HG03139 (cell line): ENCODE measurements around the gene AQP5.

Experiments
- ATAC-seq: cut with Tn5 transposase; IDR thresholded peaks from one replicate; pipeline ENCODE4 v1.9.1; 2021; ENCODE audit not compliant: unreplicated experiment

Gene AQP5

GRCh38 chr12:49932023-49932422 is 29.6 kb upstream of the AQP5 start:
- ATAC-seq, result no peak

GRCh38 chr12:49932533-49933130 is 29.0 kb upstream of the AQP5 start:
- no peak for ATAC-seq

GRCh38 chr12:49933796-49934195 is 27.9 kb upstream of the AQP5 start:
- no peak for ATAC-seq

GRCh38 chr12:49934505-49934904 is 27.2 kb upstream of the AQP5 start:
- ATAC-seq, result no peak

GRCh38 chr12:49936925-49937324 is 24.7 kb upstream of the AQP5 start:
- ATAC-seq, result no peak

- ATAC-seq, result no peak
Measured at GRCh38 chr12:49937639-49938300, 23.9 kb upstream of the AQP5 start.

GRCh38 chr12:49939307-49939706 is 22.4 kb upstream of the AQP5 start:
- ATAC-seq, result no peak

- ATAC-seq, result no peak
Measured at GRCh38 chr12:49939707-49940106, 22.0 kb upstream of the AQP5 start.

GRCh38 chr12:49941556-49942511 is 19.8 kb upstream of the AQP5 start:
- ATAC-seq, result no peak

GRCh38 chr12:49942512-49942893 is 19.2 kb upstream of the AQP5 start:
- no peak for ATAC-seq

GRCh38 chr12:49942921-49943624 is 18.6 kb upstream of the AQP5 start:
- no peak for ATAC-seq

- no peak for ATAC-seq
Measured at GRCh38 chr12:49943625-49943960, 18.1 kb upstream of the AQP5 start.

- ATAC-seq, result no peak
Measured at GRCh38 chr12:49944046-49944445, 17.6 kb upstream of the AQP5 start.

- no peak for ATAC-seq
Measured at GRCh38 chr12:49944718-49945117, 17.0 kb upstream of the AQP5 start.

GRCh38 chr12:49945394-49946080 is 16.1 kb upstream of the AQP5 start:
- ATAC-seq, result no peak

- ATAC-seq, result no peak
Measured at GRCh38 chr12:49946086-49946485, 15.6 kb upstream of the AQP5 start.

GRCh38 chr12:49946497-49946896 is 15.2 kb upstream of the AQP5 start:
- no peak for ATAC-seq

- no peak for ATAC-seq
Measured at GRCh38 chr12:49947593-49948226, 14.0 kb upstream of the AQP5 start.

- no peak for ATAC-seq
Measured at GRCh38 chr12:49948866-49949845, 12.5 kb upstream of the AQP5 start.
